K562 (cell line): ENCODE measurements around the gene DMP1.

Experiments used
- BMI1 ChIP-seq: fragments of 150-350 bp; IDR thresholded peaks from 2 replicates; pipeline ENCODE4 v1.6.1; 2014; ENCODE audit warnings: low read length
- CHCHD3 ChIP-seq: fragments of 250-450 bp; sonication (Bioruptor Pico); IDR thresholded peaks from 2 replicates; pipeline ENCODE4 v2.1.2; 2022; ENCODE audit warnings: mild to moderate bottlenecking
- GABPA ChIP-seq: fragments of 200-800 bp; sonication (Bioruptor generic); conservative IDR thresholded peaks from 2 replicates; pipeline ENCODE4 v1.6.1; 2016; ENCODE audit warnings: low read depth, missing genetic modification characterization, missing compliant biosample characterization
- HMG20A ChIP-seq: fragments of 450-650 bp; formaldehyde crosslinking; conservative IDR thresholded peaks from 2 replicates; pipeline ENCODE4 v1.4.0; 2020; ENCODE audit warnings: mild to moderate bottlenecking, mixed read lengths
- TSC22D4 ChIP-seq: fragments of 450-650 bp; IDR thresholded peaks from 2 replicates; pipeline ENCODE4 v1.6.1; 2016; ENCODE audit warnings: missing genetic modification characterization, missing biosample characterization, control low read depth
- ZNF282 ChIP-seq: sonication (generic); formaldehyde crosslinking; IDR thresholded peaks from 2 replicates; pipeline ENCODE4 v1.8.1; 2023; ENCODE audit warnings: missing genetic modification reagents
- TF ChIP-seq, protein P1 (sequence below), 3 experiments: IDR thresholded peaks in 2 of 3; conservative IDR thresholded peaks in 1 of 3; 2 replicates each; pipeline ENCODE4 v1.5.1; 2011 to 2012; ENCODE audit warnings: low read length in 3 of 3, mild to moderate bottlenecking in 3 of 3, control low read depth in 2 of 3, improper control_type of control experiment in 1 of 3, inconsistent platforms in 1 of 3, low read depth in 1 of 3, mixed read lengths in 1 of 3, moderate library complexity in 1 of 3; ENCODE audit not compliant: insufficient read depth in 2 of 3
- TF ChIP-seq, protein P2 (sequence below): sonication (generic); formaldehyde crosslinking; IDR thresholded peaks from 2 replicates; pipeline ENCODE4 v1.8.1; 2023; ENCODE audit warnings: mild to moderate bottlenecking, missing genetic modification reagents
- TF ChIP-seq, protein P3 (sequence below): IDR thresholded peaks from 2 replicates; pipeline ENCODE4 v1.6.1; 2011; ENCODE audit not compliant: insufficient read length; ENCODE audit errors: extremely low read depth
- TF ChIP-seq, protein P4 (sequence below): fragments of 250-450 bp; sonication (Bioruptor Pico); IDR thresholded peaks from 2 replicates; pipeline ENCODE4 v1.5.0; 2020; ENCODE audit warnings: mild to moderate bottlenecking, borderline replicate concordance

DNA sequence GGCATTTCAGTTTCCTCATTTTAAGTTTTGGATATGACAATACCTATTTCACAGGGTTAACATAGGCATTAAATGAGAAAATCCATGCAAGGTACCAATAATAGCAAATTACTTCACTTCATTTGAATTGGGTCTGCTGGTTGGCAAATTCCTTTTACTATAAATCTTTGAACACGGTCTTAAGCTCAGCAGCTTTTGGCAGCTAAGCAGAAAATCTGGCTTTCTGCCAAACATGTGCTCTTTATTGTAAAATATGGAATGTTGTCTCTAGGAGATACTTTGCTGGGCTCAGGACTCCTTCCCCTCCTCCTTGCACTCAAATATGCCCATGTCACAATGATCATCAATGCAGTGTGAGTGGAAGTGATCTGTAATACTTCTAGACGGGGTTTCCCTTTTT is 16.8 kb upstream of the DMP1 start:
- TF ChIP-seq, protein P1, sequence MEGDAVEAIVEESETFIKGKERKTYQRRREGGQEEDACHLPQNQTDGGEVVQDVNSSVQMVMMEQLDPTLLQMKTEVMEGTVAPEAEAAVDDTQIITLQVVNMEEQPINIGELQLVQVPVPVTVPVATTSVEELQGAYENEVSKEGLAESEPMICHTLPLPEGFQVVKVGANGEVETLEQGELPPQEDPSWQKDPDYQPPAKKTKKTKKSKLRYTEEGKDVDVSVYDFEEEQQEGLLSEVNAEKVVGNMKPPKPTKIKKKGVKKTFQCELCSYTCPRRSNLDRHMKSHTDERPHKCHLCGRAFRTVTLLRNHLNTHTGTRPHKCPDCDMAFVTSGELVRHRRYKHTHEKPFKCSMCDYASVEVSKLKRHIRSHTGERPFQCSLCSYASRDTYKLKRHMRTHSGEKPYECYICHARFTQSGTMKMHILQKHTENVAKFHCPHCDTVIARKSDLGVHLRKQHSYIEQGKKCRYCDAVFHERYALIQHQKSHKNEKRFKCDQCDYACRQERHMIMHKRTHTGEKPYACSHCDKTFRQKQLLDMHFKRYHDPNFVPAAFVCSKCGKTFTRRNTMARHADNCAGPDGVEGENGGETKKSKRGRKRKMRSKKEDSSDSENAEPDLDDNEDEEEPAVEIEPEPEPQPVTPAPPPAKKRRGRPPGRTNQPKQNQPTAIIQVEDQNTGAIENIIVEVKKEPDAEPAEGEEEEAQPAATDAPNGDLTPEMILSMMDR (IDR thresholded peaks at IDR 0.05 in 2 of 3, conservative IDR thresholded peaks at IDR 0.05 in 1 of 3; ENCODE audit: insufficient read depth in 2 of 3, low read depth in 1 of 3, low read length in 3 of 3) = no peak
- no peak for TF ChIP-seq GABPA (tag)
- TF ChIP-seq, protein P2, sequence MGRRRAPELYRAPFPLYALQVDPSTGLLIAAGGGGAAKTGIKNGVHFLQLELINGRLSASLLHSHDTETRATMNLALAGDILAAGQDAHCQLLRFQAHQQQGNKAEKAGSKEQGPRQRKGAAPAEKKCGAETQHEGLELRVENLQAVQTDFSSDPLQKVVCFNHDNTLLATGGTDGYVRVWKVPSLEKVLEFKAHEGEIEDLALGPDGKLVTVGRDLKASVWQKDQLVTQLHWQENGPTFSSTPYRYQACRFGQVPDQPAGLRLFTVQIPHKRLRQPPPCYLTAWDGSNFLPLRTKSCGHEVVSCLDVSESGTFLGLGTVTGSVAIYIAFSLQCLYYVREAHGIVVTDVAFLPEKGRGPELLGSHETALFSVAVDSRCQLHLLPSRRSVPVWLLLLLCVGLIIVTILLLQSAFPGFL = no peak
- TF ChIP-seq, protein P3, sequence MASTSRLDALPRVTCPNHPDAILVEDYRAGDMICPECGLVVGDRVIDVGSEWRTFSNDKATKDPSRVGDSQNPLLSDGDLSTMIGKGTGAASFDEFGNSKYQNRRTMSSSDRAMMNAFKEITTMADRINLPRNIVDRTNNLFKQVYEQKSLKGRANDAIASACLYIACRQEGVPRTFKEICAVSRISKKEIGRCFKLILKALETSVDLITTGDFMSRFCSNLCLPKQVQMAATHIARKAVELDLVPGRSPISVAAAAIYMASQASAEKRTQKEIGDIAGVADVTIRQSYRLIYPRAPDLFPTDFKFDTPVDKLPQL = no peak
- no peak for TF ChIP-seq TSC22D4 (tag)
- no peak for TF ChIP-seq BMI1
- TF ChIP-seq CHCHD3 = no peak
- TF ChIP-seq HMG20A (CRISPR knock-in tag) = no peak
- no peak for TF ChIP-seq ZNF282 (CRISPR knock-in tag)
- TF ChIP-seq, protein P4, sequence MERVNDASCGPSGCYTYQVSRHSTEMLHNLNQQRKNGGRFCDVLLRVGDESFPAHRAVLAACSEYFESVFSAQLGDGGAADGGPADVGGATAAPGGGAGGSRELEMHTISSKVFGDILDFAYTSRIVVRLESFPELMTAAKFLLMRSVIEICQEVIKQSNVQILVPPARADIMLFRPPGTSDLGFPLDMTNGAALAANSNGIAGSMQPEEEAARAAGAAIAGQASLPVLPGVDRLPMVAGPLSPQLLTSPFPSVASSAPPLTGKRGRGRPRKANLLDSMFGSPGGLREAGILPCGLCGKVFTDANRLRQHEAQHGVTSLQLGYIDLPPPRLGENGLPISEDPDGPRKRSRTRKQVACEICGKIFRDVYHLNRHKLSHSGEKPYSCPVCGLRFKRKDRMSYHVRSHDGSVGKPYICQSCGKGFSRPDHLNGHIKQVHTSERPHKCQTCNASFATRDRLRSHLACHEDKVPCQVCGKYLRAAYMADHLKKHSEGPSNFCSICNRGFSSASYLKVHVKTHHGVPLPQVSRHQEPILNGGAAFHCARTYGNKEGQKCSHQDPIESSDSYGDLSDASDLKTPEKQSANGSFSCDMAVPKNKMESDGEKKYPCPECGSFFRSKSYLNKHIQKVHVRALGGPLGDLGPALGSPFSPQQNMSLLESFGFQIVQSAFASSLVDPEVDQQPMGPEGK (CRISPR knock-in tag) = no peak
